Left lung (tissue), 10 donors: ENCODE measurements around the gene ECI1. TPM values are rescaled to one million over a fixed set of nuclear protein-coding genes. Genes with fewer than 3 reads are reported as not detected.
"Not testable (repeated sequence)": the region's sequence is repeated elsewhere in the genome, so short reads cannot be mapped to it uniquely, and the experiment has no call there.

Experiments used
- ATAC-seq: fragments of 200-7000 bp; cut with Tn5 transposase; one replicate; pipeline ENCODE4 v1.9.1; 2020; ENCODE audit warnings: moderate library complexity
- DNase-seq, 4 donors: peaks; one replicate each; pipeline ENCODE4 v3.0.0-alpha.2; 2013 to 2020
- H3K27ac ChIP-seq, 2 donors: fragments of 200-600 bp; sonication (generic) in 1 of 2; one replicate each; pipeline versions ENCODE4 v1.5.0 to v1.8.0; 2020 to 2021
- H3K27me3 ChIP-seq, 2 donors: fragments of 200-600 bp; sonication (generic) in 1 of 2; one replicate each; pipeline versions ENCODE4 v1.5.0 to v1.8.0; 2020 to 2021
- H3K36me3 ChIP-seq, 2 donors: fragments of 200-600 bp; sonication (generic) in 1 of 2; one replicate each; pipeline versions ENCODE4 v1.5.0 to v1.8.0; 2020 to 2021
- H3K4me1 ChIP-seq, 2 donors: fragments of 200-600 bp; one replicate each; pipeline ENCODE4 v1.8.0; 2021
- H3K4me3 ChIP-seq, 2 donors: fragments of 200-600 bp; sonication (generic) in 1 of 2; one replicate each; pipeline versions ENCODE4 v1.5.0 to v1.8.0; 2020 to 2021; ENCODE audit warnings: mild to moderate bottlenecking in 1 of 2
- H3K9me3 ChIP-seq, 2 donors: fragments of 200-600 bp; sonication (generic) in 1 of 2; one replicate each; pipeline versions ENCODE4 v1.5.0 to v1.8.0; 2020 to 2021
- intact Hi-C, 2 donors: fragments of 100-400 bp; cut with DNase I; formaldehyde crosslinking; loops; one replicate each; pipeline versions ENCODE4 v1.11.2 to v1.14.2; 2022
- polyA plus RNA-seq, 6 donors: library from polyadenylated mRNA; unstranded; fragments of 120-200 nt; gene quantifications; one replicate each; pipeline ENCODE4 v1.2.1, GENCODE V29; 2013; ENCODE audit not compliant: insufficient read length in 6 of 6
- total RNA-seq, 2 donors: library from RNA; stranded (reverse); fragmentation: NEBNext Ultra II Directional; extraction: Animal tissue kit (Norgen Biotek cat#: 25700); gene quantifications; one replicate each; pipeline ENCODE4 v1.2.1, GENCODE V29; 2021
- TF ChIP-seq, protein P1 (sequence below), 2 donors: fragments of 200-600 bp; sonication (generic) in 1 of 2; IDR thresholded peaks; one replicate each; pipeline versions ENCODE4 v1.5.0 to v1.8.0; 2021; ENCODE audit warnings: antibody characterized with exemption in 2 of 2
- donor health status: DM: no; HTN: yes; CAD: no.
- donor health status: DM: no; HTN: no; CAD: no.

The ECI1 gene
- total and polyA plus RNA-seq, 8 donors, result 41.8 to 63.5 (median 51.2) TPM

DNA sequence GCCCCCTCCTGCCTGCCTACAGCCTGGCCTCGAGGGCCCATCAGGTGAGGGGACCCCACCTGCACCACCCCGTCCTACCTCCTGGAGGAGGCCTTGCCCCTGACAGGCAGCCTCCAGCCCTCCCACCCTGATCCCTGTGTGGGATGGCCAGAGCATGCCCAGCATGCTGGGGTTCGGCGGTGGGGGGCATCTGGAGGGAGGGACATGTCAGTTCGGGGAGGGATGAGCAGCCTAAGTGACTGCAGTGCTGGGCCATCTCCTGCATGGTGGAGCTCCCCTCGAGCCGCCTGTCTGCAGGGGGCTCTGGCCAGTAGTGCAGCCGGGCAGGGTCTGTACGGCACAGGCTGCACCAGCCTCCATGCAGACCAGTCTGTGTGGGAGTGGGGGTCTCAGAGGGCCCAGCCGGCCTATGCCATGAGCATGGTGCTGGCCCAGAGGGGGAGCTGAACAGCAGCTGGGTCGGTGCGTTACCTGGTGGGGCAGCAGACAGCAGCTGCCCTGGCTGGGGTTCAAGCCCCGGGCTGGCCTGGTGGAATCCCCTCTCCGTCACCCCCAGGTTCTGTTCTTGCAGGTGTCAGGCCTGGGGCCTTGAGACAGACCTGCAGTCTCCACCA is 20.6 kb upstream of the ECI1 start:
- DNase-seq, result peak in 1 of 4 donors; percentile 74
- Histone ChIP-seq H3K27me3 (no peaks in the 10 kb centered on the region), H3K4me3 (no peak overlapping the region), H3K27ac (no peak overlapping the region), H3K4me1 (peaks cover 11 to 24% of the 10 kb centered on the region in 2 donors), H3K9me3 (no peaks in the 10 kb centered on the region), H3K36me3 (peaks cover 0 to 17% of the 10 kb centered on the region in 2 donors)
- intact Hi-C loops, result no loop called here
- no peak for ATAC-seq
- TF ChIP-seq, protein P1, sequence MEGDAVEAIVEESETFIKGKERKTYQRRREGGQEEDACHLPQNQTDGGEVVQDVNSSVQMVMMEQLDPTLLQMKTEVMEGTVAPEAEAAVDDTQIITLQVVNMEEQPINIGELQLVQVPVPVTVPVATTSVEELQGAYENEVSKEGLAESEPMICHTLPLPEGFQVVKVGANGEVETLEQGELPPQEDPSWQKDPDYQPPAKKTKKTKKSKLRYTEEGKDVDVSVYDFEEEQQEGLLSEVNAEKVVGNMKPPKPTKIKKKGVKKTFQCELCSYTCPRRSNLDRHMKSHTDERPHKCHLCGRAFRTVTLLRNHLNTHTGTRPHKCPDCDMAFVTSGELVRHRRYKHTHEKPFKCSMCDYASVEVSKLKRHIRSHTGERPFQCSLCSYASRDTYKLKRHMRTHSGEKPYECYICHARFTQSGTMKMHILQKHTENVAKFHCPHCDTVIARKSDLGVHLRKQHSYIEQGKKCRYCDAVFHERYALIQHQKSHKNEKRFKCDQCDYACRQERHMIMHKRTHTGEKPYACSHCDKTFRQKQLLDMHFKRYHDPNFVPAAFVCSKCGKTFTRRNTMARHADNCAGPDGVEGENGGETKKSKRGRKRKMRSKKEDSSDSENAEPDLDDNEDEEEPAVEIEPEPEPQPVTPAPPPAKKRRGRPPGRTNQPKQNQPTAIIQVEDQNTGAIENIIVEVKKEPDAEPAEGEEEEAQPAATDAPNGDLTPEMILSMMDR (IDR thresholded peaks at IDR 0.05), result no peak

DNA sequence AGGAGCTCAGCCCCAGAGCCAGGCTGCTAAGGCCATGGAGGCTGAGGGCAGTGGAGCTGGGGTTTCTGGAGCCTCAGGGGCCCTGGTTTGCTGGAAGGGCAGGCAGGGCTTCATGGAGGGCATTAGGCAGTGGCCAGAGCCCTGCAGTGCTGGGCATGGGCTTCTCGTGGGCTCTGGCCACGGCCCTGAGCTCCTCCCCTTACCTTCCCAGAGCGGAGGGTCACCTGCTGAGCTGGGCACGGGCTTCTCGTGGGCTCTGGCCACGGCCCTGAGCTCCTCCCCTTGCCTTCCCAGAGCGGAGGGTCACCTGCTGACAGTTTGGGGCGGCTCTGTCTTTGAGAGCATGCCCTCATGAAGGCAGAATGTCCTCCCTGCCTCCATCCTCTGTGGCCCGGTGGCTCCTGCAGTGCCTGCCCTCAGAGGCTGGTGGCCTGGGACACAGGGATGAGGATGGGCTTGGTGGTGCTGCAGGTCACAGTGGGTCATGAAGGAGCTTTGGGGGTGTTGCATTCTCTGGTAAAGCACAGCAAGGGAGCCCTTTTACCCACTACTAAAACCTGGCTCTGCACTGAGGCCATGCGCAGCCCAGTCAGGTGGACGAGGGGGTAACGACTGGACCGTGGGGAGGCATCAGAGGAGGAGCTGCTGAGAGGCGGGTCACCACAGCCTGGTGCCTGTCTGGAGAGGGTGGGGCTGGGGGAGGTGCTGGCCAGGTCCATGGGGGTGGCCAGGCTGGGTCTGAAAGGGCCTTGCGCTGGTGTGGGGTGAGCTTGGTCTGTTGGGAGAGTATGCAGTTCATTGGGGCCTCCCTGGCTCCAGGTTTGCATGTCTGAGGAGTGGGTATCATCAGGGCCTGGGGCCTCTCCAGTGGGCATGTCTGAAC is 19.4 kb upstream of the ECI1 start:
- peak in 1 of 4 donors; percentile 66 for DNase-seq
- H3K27ac ChIP-seq, result no peak overlapping the region
- H3K9me3 ChIP-seq, result no peaks in the 10 kb centered on the region
- TF ChIP-seq, protein P1 (IDR thresholded peaks at IDR 0.05), result no peak
- intact Hi-C loops, result no loop called here
- no peaks in the 10 kb centered on the region for H3K27me3 ChIP-seq
- H3K4me3 ChIP-seq, result no peak overlapping the region
- peaks cover 18 to 33% of the 10 kb centered on the region in 2 donors for H3K4me1 ChIP-seq
- ATAC-seq, result no peak
- H3K36me3 ChIP-seq, result peaks cover 0 to 6% of the 10 kb centered on the region in 2 donors

DNA sequence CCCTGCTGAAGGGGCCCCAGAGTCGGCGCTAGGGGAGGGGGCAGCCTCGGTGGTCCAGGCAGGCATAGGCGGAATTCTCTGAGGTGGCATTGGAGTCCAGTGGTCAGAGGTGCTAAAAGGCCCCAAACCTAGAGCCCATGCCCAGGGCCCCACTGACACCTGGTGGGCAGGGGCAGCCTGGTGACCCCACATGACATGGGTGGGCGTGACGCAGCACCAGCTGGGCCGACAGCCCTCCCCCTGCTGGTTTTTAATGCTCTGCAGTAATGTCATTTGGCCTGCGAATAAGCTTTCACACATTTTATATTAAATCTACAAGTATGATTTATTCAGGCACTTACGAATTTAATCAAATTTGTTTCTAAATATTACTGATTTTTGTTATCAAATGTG is 18.7 kb upstream of the ECI1 start:
- ATAC-seq (no peak), DNase-seq (no peak)
- H3K36me3 ChIP-seq, result no peaks in the 10 kb centered on the region
- H3K27ac ChIP-seq, result no peak overlapping the region
- intact Hi-C loops, result no loop called here
- H3K9me3 ChIP-seq, result no peaks in the 10 kb centered on the region
- no peaks in the 10 kb centered on the region for H3K27me3 ChIP-seq
- H3K4me1 ChIP-seq, result peaks cover 20 to 41% of the 10 kb centered on the region in 2 donors
- TF ChIP-seq, protein P1 (IDR thresholded peaks at IDR 0.05), result no peak
- no peak overlapping the region for H3K4me3 ChIP-seq

DNA sequence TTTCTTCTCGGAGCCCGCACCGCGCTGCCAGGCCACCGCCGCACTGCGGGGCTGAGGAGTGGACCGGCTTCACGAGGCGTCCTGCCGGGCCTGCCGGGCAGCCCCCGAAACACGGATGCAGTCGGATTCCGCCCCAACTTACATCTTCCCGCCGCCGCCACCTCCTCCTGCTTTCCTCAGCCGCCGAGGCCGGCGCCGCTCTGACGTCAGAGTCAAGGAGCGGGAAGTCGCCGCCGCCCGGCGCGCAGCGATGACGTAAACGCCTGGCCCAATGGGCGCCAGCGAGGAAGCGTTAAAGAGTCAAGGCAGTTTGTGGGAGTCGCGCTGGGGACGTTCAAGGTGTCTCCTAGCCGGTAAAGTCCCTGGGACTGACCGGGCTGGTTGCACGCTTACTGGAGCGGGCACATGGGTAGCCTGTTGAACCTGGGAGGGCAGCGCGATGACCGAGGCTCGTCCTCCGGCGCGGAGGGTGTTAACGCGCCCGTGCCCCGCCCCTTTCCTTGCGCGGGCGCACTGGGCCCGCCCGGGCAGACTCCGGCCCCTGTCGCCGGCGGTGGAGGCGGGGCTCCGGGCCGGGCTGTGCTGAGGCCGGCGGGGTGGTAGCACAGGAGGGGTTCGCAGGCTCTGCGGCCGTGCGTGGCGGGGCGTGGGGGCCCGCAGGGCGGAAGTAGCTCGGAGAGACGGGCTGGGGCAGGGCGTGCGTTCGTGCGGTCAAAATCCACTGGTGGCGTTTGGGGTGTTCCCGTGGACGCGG is 16.7 kb upstream of the ECI1 start, which contains the start of gene RNPS1:
Gene RNPS1 (minus strand): TSS at position 214 of the 754 bp plus-strand sequence. CDS start 3,483 bp downstream, outside the sequence.
- peak within 1 kb of the TSS; percentile 80 to 98 for H3K4me3 ChIP-seq
- H3K27me3 ChIP-seq, result no peaks in the 10 kb centered on the region
- no peaks in the 10 kb centered on the region for H3K9me3 ChIP-seq
- ATAC-seq (peak; percentile 96), DNase-seq (peak; percentile 95 to 100 (median 98))
- H3K27ac ChIP-seq, result peak within 1 kb of the TSS; percentile 97 to 98
- TF ChIP-seq, protein P1 (IDR thresholded peaks at IDR 0.05), result no peak
- intact Hi-C loops, result no loop called here
- peaks cover 20 to 45% of the 10 kb centered on the region in 2 donors for H3K4me1 ChIP-seq
- H3K36me3 ChIP-seq, result peaks cover 0 to 15% of the 10 kb centered on the region in 2 donors

DNA sequence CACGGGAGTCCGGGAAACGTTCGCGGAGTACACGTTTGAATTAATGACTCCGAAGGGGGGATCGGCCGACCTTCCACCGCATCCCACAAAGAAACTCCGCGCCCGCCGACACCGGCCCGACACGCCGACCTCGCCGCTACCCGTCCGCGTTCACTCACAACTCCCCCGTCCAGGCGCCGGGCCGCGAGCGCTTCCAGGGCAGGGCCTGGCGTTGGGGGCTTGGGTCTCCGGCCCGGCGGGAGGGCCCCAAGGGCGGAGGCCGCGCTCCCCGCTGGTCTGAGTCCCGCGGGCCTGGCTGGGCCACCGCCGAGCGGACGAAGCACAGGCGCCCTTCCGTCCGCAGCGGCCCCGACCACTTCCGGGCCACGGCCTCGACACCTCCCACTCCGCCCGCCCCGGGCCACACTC is 16.1 kb upstream of the ECI1 start:
- Histone ChIP-seq H3K27ac (peak overlapping the region; percentile 97 to 98), H3K4me3 (peak overlapping the region; percentile 80 to 98), H3K36me3 (peaks cover 0 to 21% of the 10 kb centered on the region in 2 donors), H3K4me1 (peaks cover 20 to 44% of the 10 kb centered on the region in 2 donors)
- H3K27me3 ChIP-seq, H3K9me3 ChIP-seq, intact Hi-C loops, DNase-seq: not testable (repeated sequence)
- peak; percentile 85 for ATAC-seq

GRCh38 chr16:2266887-2267286 is 15.5 kb upstream of the ECI1 start:
- H3K27me3 ChIP-seq, intact Hi-C loops, H3K9me3 ChIP-seq, DNase-seq: not testable (repeated sequence)
- peak overlapping the region; percentile 80 to 98 for H3K4me3 ChIP-seq
- ATAC-seq, result peak; percentile 5
- peaks cover 20 to 39% of the 10 kb centered on the region in 2 donors for H3K4me1 ChIP-seq
- H3K27ac ChIP-seq, result peak overlapping the region in 1 of 2 donors; percentile 97
- peaks cover 0 to 27% of the 10 kb centered on the region in 2 donors for H3K36me3 ChIP-seq

GRCh38 chr16:2263026-2263425 is 11.6 kb upstream of the ECI1 start:
- H3K27ac ChIP-seq, H3K9me3 ChIP-seq, H3K27me3 ChIP-seq, ATAC-seq, intact Hi-C loops, H3K4me3 ChIP-seq, DNase-seq: not testable (repeated sequence)
- H3K36me3 ChIP-seq, result peaks cover 0 to 66% of the 10 kb centered on the region in 2 donors
- peaks cover 9 to 22% of the 10 kb centered on the region in 2 donors for H3K4me1 ChIP-seq
